Measurements from ENCODE around the gene CFAP52. TPM values are rescaled to one million over a fixed set of nuclear protein-coding genes. Genes with fewer than 3 reads are reported as not detected.

The CFAP52 gene
- total and polyA plus RNA-seq, 2 of the 8 experiments (the other 6 are each of a cell fraction or from before 2014, with no cell fraction given), result 0.11 TPM; not detected in 1

DNA sequence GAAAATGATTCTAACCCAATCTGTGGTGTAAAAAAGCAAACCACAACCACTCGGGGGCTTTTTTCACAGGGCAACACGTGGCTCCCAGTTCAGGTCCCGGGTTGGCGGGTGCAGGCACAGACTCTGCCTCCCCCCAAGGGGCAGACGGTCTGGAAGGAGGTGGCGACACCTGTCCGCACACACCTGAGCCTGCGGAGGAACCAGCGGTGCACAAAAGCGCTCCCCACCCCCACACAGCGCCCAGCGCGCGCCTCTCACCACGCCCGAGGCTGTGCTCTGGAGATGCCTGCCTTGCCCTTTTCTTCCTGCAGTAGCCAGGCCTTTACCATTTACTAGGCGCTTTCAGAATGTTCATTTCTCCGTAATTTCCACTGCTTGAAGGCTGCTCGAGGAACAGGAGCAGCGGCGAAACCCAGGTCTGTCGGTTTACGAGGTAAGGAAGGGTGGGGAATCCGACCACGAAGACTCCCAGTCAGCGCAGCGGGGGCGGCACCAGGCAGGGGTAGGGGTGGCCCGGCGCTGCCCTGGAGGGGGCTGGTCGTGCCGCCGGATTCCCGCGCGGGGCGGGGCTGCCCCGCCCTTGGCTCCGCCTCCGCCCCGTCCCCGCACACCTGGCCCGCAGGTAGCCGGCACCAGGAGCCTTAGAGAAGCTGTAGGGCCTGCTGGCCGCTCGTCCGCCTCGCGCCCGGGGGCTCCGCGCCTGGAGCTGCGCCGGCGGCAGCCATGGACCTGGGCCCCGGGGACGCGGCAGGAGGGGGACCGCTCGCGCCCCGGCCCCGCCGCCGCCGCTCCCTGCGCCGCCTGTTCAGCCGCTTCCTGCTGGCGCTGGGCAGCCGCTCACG is 68.7 kb downstream of the CFAP52 start, which contains the start of gene USP43 (continued):
- TF ChIP-seq SP2 (IDR thresholded peaks at IDR 0.05; ENCODE audit: low read length) (no peak), SAP30 (IDR thresholded peaks at IDR 0.05; ENCODE audit: insufficient read depth, insufficient replicate concordance, low read length) (no peak), GABPA (IDR thresholded peaks at IDR 0.05; ENCODE audit: borderline replicate concordance, insufficient read depth, low read length) (no peak), FOSL1 (IDR thresholded peaks at IDR 0.05; ENCODE audit: insufficient read depth, low read depth, low read length) (0 out of 2 replicates have a peak, but pooled peaks have one; percentile 42), CTBP2 (IDR thresholded peaks at IDR 0.05; ENCODE audit: borderline replicate concordance, insufficient read depth, insufficient read length, low read length) (no peak), POLR2A (IDR thresholded peaks at IDR 0.05; ENCODE audit: control extremely low read depth in 1 of 2, low read depth in 2 of 2, low read length in 2 of 2) (peak; percentile 43 to 55), CEBPB (IDR thresholded peaks at IDR 0.05; ENCODE audit: low read depth, low read length) (no peak), TBP (IDR thresholded peaks at IDR 0.05; ENCODE audit: low read depth, low read length) (peak; percentile 20; the same call in 1 of the 2 replicates), TEAD4 (IDR thresholded peaks at IDR 0.05; ENCODE audit: low read depth, low read length) (no peak), SIN3A (conservative IDR thresholded peaks at IDR 0.05 in 1 of 2, IDR thresholded peaks at IDR 0.05 in 1 of 2; ENCODE audit: low read depth in 1 of 2, low read length in 2 of 2) (0 out of 4 replicates have a peak, but pooled peaks of 1 of the 2 experiments have one; percentile 26), RAD21 (IDR thresholded peaks at IDR 0.05 in 1 of 2, conservative IDR thresholded peaks at IDR 0.05 in 1 of 2; ENCODE audit: low read depth in 2 of 2, low read length in 2 of 2) (no peak), HDAC2 (IDR thresholded peaks at IDR 0.05; ENCODE audit: borderline replicate concordance in 1 of 2, low read depth in 2 of 2, low read length in 2 of 2) (no peak), EZH2 (IDR thresholded peaks at IDR 0.05; ENCODE audit: low read depth, low read length, severe bottlenecking) (no peak), SIX5 (IDR thresholded peaks at IDR 0.05; ENCODE audit: low read depth, low read length) (no peak), HDAC6 (IDR thresholded peaks at IDR 0.05; ENCODE audit: low read depth, low read length) (no peak), CHD2 (IDR thresholded peaks at IDR 0.05; ENCODE audit: low read length) (no peak), EP300 (IDR thresholded peaks at IDR 0.05; ENCODE audit: borderline replicate concordance in 1 of 2, low read depth in 2 of 2, low read length in 2 of 2) (no peak)
- TF ChIP-seq, protein P1, sequence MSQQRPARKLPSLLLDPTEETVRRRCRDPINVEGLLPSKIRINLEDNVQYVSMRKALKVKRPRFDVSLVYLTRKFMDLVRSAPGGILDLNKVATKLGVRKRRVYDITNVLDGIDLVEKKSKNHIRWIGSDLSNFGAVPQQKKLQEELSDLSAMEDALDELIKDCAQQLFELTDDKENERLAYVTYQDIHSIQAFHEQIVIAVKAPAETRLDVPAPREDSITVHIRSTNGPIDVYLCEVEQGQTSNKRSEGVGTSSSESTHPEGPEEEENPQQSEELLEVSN (IDR thresholded peaks at IDR 0.05), result 0 out of 2 replicates have a peak, but pooled peaks have one; percentile 37
- TF ChIP-seq, protein P2, sequence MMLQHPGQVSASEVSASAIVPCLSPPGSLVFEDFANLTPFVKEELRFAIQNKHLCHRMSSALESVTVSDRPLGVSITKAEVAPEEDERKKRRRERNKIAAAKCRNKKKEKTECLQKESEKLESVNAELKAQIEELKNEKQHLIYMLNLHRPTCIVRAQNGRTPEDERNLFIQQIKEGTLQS (IDR thresholded peaks at IDR 0.05; ENCODE audit: insufficient read depth, low read depth, low read length), result no peak

Measured in H1 (cell line).